Dermis blood vessel endothelial cell (primary cell): ENCODE results near the gene BRD2. TPM values are rescaled to one million over a fixed set of nuclear protein-coding genes. Genes with fewer than 3 reads are reported as not detected.

Source experiments
- DNase-seq: peaks from one replicate; pipeline ENCODE4 v3.0.0; 2010
- total RNA-seq: library from RNA; depleted of rRNA; stranded (reverse); fragments of >200 nt; gene quantifications from 2 replicates; pipeline ENCODE4 v1.2.3, GENCODE V29; 2014

BRD2 gene
- total RNA-seq, 1 donor from 2014 or later, result 60.2 TPM

GRCh38 chr6:32973144-32974015 lies 5.0 kb downstream of the BRD2 start:
- DNase-seq, result peak; percentile 60

GRCh38 chr6:32974016-32974333 lies 5.6 kb downstream of the BRD2 start:
- peak; percentile 66 for DNase-seq

GRCh38 chr6:32974541-32975308 lies 6.3 kb downstream of the BRD2 start:
- DNase-seq, result no peak

- DNase-seq, result no peak
These were observed 7.5 kb downstream of the BRD2 start for GRCh38 chr6:32975886-32976285.

GRCh38 chr6:32976334-32977069 lies 8.1 kb downstream of the BRD2 start:
- DNase-seq, result no peak

GRCh38 chr6:32977272-32977952 lies 9.0 kb downstream of the BRD2 start:
- DNase-seq, result no peak

GRCh38 chr6:32977953-32978324 lies 9.5 kb downstream of the BRD2 start:
- DNase-seq, result no peak

- no peak for DNase-seq
These were observed 11.5 kb downstream of the BRD2 start for GRCh38 chr6:32979720-32980487.

- no peak for DNase-seq
These were observed 12.2 kb downstream of the BRD2 start for GRCh38 chr6:32980488-32981038.

- no peak for DNase-seq
These were observed 13.8 kb downstream of the BRD2 start for GRCh38 chr6:32982084-32982701.

GRCh38 chr6:32982702-32983492 lies 14.5 kb downstream of the BRD2 start:
- no peak for DNase-seq

- DNase-seq, result no peak
These were observed 15.1 kb downstream of the BRD2 start for GRCh38 chr6:32983493-32983848.

GRCh38 chr6:32983964-32984621 lies 15.7 kb downstream of the BRD2 start:
- no peak for DNase-seq

- peak; percentile 93 for DNase-seq
These were observed 16.4 kb downstream of the BRD2 start for GRCh38 chr6:32984622-32985389.

- DNase-seq, result no peak
These were observed 21.0 kb downstream of the BRD2 start for GRCh38 chr6:32989368-32989767.

- no peak for DNase-seq
These were observed 23.6 kb downstream of the BRD2 start for GRCh38 chr6:32991972-32992371.

GRCh38 chr6:32993363-32993973 lies 25.1 kb downstream of the BRD2 start:
- DNase-seq, result no peak

GRCh38 chr6:32995448-32995847 lies 27.1 kb downstream of the BRD2 start:
- DNase-seq, result no peak

GRCh38 chr6:33000055-33000454 lies 31.7 kb downstream of the BRD2 start:
- peak; percentile 27 for DNase-seq
